Measurements from ENCODE around the gene SH3RF3. TPM values are rescaled to one million over a fixed set of nuclear protein-coding genes. Genes with fewer than 3 reads are reported as not detected.

Gene SH3RF3
- total RNA-seq, 2 experiments from 2014 or later: 0.31 to 0.36 TPM

GRCh38 chr2:109175350-109175678, 46.3 kb downstream of the SH3RF3 start:
- POLR2A ChIA-PET: no interaction called here
- DNase-seq: no peak
- Mint-ChIP-seq H3K4me3 (no peak overlapping the region), H3K36me3 (peaks cover 2% of the 10 kb centered on the region), H3K27me3 (no peaks in the 10 kb centered on the region), H3K27ac (no peak overlapping the region), H3K9me3 (peaks cover 4% of the 10 kb centered on the region), H3K4me1 (peaks cover 9% of the 10 kb centered on the region)
- ATAC-seq (ENCODE audit: low read depth): no peak

GRCh38 chr2:109176928-109177327, 47.9 kb downstream of the SH3RF3 start:
- POLR2A ChIA-PET: no interaction called here
- H3K27ac Mint-ChIP-seq: no peak overlapping the region

GRCh38 chr2:109177635-109178034, 48.6 kb downstream of the SH3RF3 start:
- no peak overlapping the region for H3K4me3 Mint-ChIP-seq
- no peak overlapping the region for H3K27ac Mint-ChIP-seq
- H3K27me3 Mint-ChIP-seq: no peaks in the 10 kb centered on the region
- POLR2A ChIA-PET: no interaction called here
- DNase-seq (no peak), ATAC-seq (ENCODE audit: low read depth) (no peak)
- H3K4me1 Mint-ChIP-seq: peaks cover 9% of the 10 kb centered on the region
- peaks cover 2% of the 10 kb centered on the region for H3K36me3 Mint-ChIP-seq
- peaks cover 6% of the 10 kb centered on the region for H3K9me3 Mint-ChIP-seq

More at GRCh38 chr2:109176928-109177327, 47.9 kb downstream of the SH3RF3 start:
- H3K36me3 Mint-ChIP-seq: peaks cover 2% of the 10 kb centered on the region
- H3K9me3 Mint-ChIP-seq: peaks cover 6% of the 10 kb centered on the region
- peaks cover 9% of the 10 kb centered on the region for H3K4me1 Mint-ChIP-seq
- DNase-seq (no peak), ATAC-seq (ENCODE audit: low read depth) (no peak)
- no peak overlapping the region for H3K4me3 Mint-ChIP-seq
- no peaks in the 10 kb centered on the region for H3K27me3 Mint-ChIP-seq

- Mint-ChIP-seq H3K9me3 (peaks cover 6% of the 10 kb centered on the region), H3K4me1 (peaks cover 7% of the 10 kb centered on the region), H3K27ac (no peak overlapping the region), H3K27me3 (no peaks in the 10 kb centered on the region), H3K36me3 (peaks cover 2% of the 10 kb centered on the region), H3K4me3 (no peak overlapping the region)
- DNase-seq: no peak
- POLR2A ChIA-PET: no interaction called here
- ATAC-seq (ENCODE audit: low read depth): no peak
These were observed 50.0 kb downstream of the SH3RF3 start for GRCh38 chr2:109178968-109179367.

- POLR2A ChIA-PET: no interaction called here
- no peaks in the 10 kb centered on the region for H3K36me3 Mint-ChIP-seq
- DNase-seq: no peak
- H3K9me3 Mint-ChIP-seq: peaks cover 3% of the 10 kb centered on the region
- H3K27ac Mint-ChIP-seq: no peak overlapping the region
- no peak overlapping the region for H3K4me3 Mint-ChIP-seq
- no peak for ATAC-seq (ENCODE audit: low read depth)
- H3K4me1 Mint-ChIP-seq: no peaks in the 10 kb centered on the region
- H3K27me3 Mint-ChIP-seq: no peaks in the 10 kb centered on the region
These were observed 51.8 kb downstream of the SH3RF3 start for GRCh38 chr2:109180786-109181185.

- no peak overlapping the region for H3K4me3 Mint-ChIP-seq
- DNase-seq (no peak), ATAC-seq (ENCODE audit: low read depth) (no peak)
- no peaks in the 10 kb centered on the region for H3K36me3 Mint-ChIP-seq
- H3K27me3 Mint-ChIP-seq: no peaks in the 10 kb centered on the region
- peaks cover 2% of the 10 kb centered on the region for H3K4me1 Mint-ChIP-seq
- no peak overlapping the region for H3K27ac Mint-ChIP-seq
- POLR2A ChIA-PET: no interaction called here
- peaks cover 3% of the 10 kb centered on the region for H3K9me3 Mint-ChIP-seq
These were observed 53.4 kb downstream of the SH3RF3 start for GRCh38 chr2:109182426-109182825.

- Mint-ChIP-seq H3K27me3 (no peaks in the 10 kb centered on the region), H3K4me1 (peaks cover 2% of the 10 kb centered on the region), H3K36me3 (no peaks in the 10 kb centered on the region), H3K27ac (no peak overlapping the region), H3K4me3 (no peak overlapping the region), H3K9me3 (peaks cover 3% of the 10 kb centered on the region)
- DNase-seq: no peak
- ATAC-seq (ENCODE audit: low read depth): no peak
- POLR2A ChIA-PET: no interaction called here
These were observed 54.9 kb downstream of the SH3RF3 start for GRCh38 chr2:109183871-109184270.

- ATAC-seq (ENCODE audit: low read depth) (no peak), DNase-seq (no peak)
- Mint-ChIP-seq H3K4me3 (no peak overlapping the region), H3K27me3 (no peaks in the 10 kb centered on the region), H3K4me1 (peaks cover 2% of the 10 kb centered on the region), H3K9me3 (peaks cover 3% of the 10 kb centered on the region), H3K27ac (no peak overlapping the region), H3K36me3 (no peaks in the 10 kb centered on the region)
- POLR2A ChIA-PET: no interaction called here
These were observed 55.4 kb downstream of the SH3RF3 start for GRCh38 chr2:109184368-109184767.

- POLR2A ChIA-PET: no interaction called here
- Mint-ChIP-seq H3K4me1 (peaks cover 2% of the 10 kb centered on the region), H3K27ac (no peak overlapping the region), H3K27me3 (no peaks in the 10 kb centered on the region), H3K4me3 (no peak overlapping the region), H3K9me3 (peaks cover 2% of the 10 kb centered on the region), H3K36me3 (no peaks in the 10 kb centered on the region)
- DNase-seq (no peak), ATAC-seq (ENCODE audit: low read depth) (no peak)
These were observed 56.3 kb downstream of the SH3RF3 start for GRCh38 chr2:109185338-109185737.

- no peaks in the 10 kb centered on the region for H3K36me3 Mint-ChIP-seq
- DNase-seq: no peak
- POLR2A ChIA-PET: no interaction called here
- H3K27me3 Mint-ChIP-seq: no peaks in the 10 kb centered on the region
- H3K9me3 Mint-ChIP-seq: no peaks in the 10 kb centered on the region
- H3K4me3 Mint-ChIP-seq: no peak overlapping the region
- no peak for ATAC-seq (ENCODE audit: low read depth)
- peaks cover 2% of the 10 kb centered on the region for H3K4me1 Mint-ChIP-seq
- no peak overlapping the region for H3K27ac Mint-ChIP-seq
These were observed 57.0 kb downstream of the SH3RF3 start for GRCh38 chr2:109185821-109186570.

GRCh38 chr2:109186656-109187250, 57.7 kb downstream of the SH3RF3 start:
- H3K9me3 Mint-ChIP-seq: no peaks in the 10 kb centered on the region
- no peak overlapping the region for H3K4me3 Mint-ChIP-seq
- no peak for ATAC-seq (ENCODE audit: low read depth)

GRCh38 chr2:109187711-109188495, 58.9 kb downstream of the SH3RF3 start:
- Mint-ChIP-seq H3K36me3 (no peaks in the 10 kb centered on the region), H3K27me3 (no peaks in the 10 kb centered on the region), H3K9me3 (no peaks in the 10 kb centered on the region), H3K4me1 (peaks cover 2% of the 10 kb centered on the region), H3K27ac (no peak overlapping the region), H3K4me3 (no peak overlapping the region)
- POLR2A ChIA-PET: no interaction called here
- ATAC-seq (ENCODE audit: low read depth): no peak
- DNase-seq: no peak

More at GRCh38 chr2:109186656-109187250, 57.7 kb downstream of the SH3RF3 start:
- peaks cover 2% of the 10 kb centered on the region for H3K4me1 Mint-ChIP-seq
- no peak overlapping the region for H3K27ac Mint-ChIP-seq
- POLR2A ChIA-PET: no interaction called here
- H3K27me3 Mint-ChIP-seq: no peaks in the 10 kb centered on the region
- no peak for DNase-seq
- no peaks in the 10 kb centered on the region for H3K36me3 Mint-ChIP-seq

- Mint-ChIP-seq H3K4me3 (no peak overlapping the region), H3K27ac (no peak overlapping the region), H3K27me3 (peaks cover 2% of the 10 kb centered on the region), H3K36me3 (no peaks in the 10 kb centered on the region), H3K9me3 (no peaks in the 10 kb centered on the region), H3K4me1 (peaks cover 2% of the 10 kb centered on the region)
- POLR2A ChIA-PET: no interaction called here
- ATAC-seq (ENCODE audit: low read depth) (no peak), DNase-seq (no peak)
These were observed 59.5 kb downstream of the SH3RF3 start for GRCh38 chr2:109188496-109188890.

GRCh38 chr2:109188898-109189297, 59.9 kb downstream of the SH3RF3 start:
- Mint-ChIP-seq H3K4me3 (no peak overlapping the region), H3K36me3 (no peaks in the 10 kb centered on the region), H3K9me3 (no peaks in the 10 kb centered on the region), H3K27ac (no peak overlapping the region), H3K27me3 (peaks cover 6% of the 10 kb centered on the region), H3K4me1 (peaks cover 2% of the 10 kb centered on the region)
- DNase-seq: no peak
- POLR2A ChIA-PET: no interaction called here
- no peak for ATAC-seq (ENCODE audit: low read depth)
